ENCODE data around the gene DSCAML1. TPM values are rescaled to one million over a fixed set of nuclear protein-coding genes. Genes with fewer than 3 reads are reported as not detected.

DSCAML1 gene
- total and polyA plus RNA-seq, 2 experiments from 2014 or later: not detected

DNA sequence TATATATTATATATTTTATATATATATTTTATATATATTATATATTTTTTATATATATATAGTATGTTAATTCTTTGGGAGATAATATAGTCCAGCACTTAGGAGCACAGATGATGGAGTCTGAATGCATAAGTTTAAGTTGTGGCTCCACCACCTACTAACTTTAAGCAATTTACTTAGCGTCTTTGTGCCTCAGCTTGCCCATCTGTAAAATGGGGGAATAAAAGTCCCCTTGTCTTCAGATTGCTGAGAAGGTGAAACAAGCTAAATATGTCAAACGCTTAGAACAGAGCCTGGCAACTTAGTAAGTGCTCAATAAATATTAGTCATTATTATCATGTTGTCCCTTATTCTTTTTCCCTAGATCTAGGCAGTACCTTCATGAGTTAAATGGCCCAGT, 27.5 kb downstream of the DSCAML1 start:
- 28 to 33% methylated on average over 2 of the region's 2 CpGs for WGBS, 2 experiments (ENCODE audit: low coverage in 1 of 2, low lambda C conversion rate in 2 of 2, missing lambda C conversion rate in 2 of 2)
- in situ Hi-C loops (cut with MboI): no loop called here
- no peak for DNase-seq
- no peaks in the 10 kb centered on the region for H4K20me1 ChIP-seq (ENCODE audit: insufficient read depth)
- TF ChIP-seq EZH2 (IDR thresholded peaks at IDR 0.05; ENCODE audit: insufficient read depth, poor library complexity, severe bottlenecking): no peak
- TF ChIP-seq EZH2phosphoT487 (IDR thresholded peaks at IDR 0.05; ENCODE audit: insufficient read depth, low read depth): no peak
- no peaks in the 10 kb centered on the region for H3K79me2 ChIP-seq (ENCODE audit: insufficient read depth)
- no peak overlapping the region for H3K27ac ChIP-seq
- no peaks in the 10 kb centered on the region for H3K9me3 ChIP-seq (ENCODE audit: low read depth)
- H3K4me3 ChIP-seq: no peak overlapping the region
- no peak overlapping the region for H2AFZ ChIP-seq
- H3K4me2 ChIP-seq (ENCODE audit: unreplicated experiment): no peak overlapping the region
- no peaks in the 10 kb centered on the region for H3K36me3 ChIP-seq (ENCODE audit: low read depth)
- H3K9me2 ChIP-seq (ENCODE audit: insufficient read depth): no peaks in the 10 kb centered on the region
- no peaks in the 10 kb centered on the region for H3F3A ChIP-seq (ENCODE audit: insufficient read depth)
- H3K9ac ChIP-seq: no peak overlapping the region
- H3K27me3 ChIP-seq (replicated peaks; ENCODE audit: insufficient read depth): 0 out of 2 replicates have a peak, but pooled peaks cover 11% of the 10 kb centered on the region
- no peaks in the 10 kb centered on the region for H3K4me1 ChIP-seq (ENCODE audit: insufficient read depth)

DNA sequence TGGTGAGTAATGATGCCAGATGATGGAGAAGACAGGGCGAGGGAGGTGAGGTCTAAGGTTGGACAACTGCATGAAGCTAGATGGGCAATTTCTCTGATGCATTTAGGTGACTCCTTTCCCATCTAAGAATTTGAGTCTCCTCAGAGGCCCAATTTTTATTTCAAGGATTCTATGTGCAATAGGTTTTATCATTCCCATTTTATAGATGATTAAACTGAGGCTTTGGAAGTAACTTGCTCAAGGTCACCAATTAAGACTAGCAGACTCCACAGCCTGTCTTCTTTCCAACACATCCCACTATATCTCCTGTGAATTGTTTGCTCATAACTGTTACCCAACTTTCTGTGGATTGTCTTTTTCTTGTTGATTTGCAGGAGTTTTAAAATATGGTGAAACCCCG, 28.5 kb downstream of the DSCAML1 start:
- TF ChIP-seq EZH2 (IDR thresholded peaks at IDR 0.05; ENCODE audit: insufficient read depth, poor library complexity, severe bottlenecking): no peak
- no peak overlapping the region for H3K4me2 ChIP-seq (ENCODE audit: unreplicated experiment)
- H3K9me2 ChIP-seq (ENCODE audit: insufficient read depth): no peaks in the 10 kb centered on the region
- in situ Hi-C loops (cut with MboI): no loop called here
- H3K9ac ChIP-seq: no peak overlapping the region
- no peaks in the 10 kb centered on the region for H3K36me3 ChIP-seq (ENCODE audit: low read depth)
- no peaks in the 10 kb centered on the region for H3F3A ChIP-seq (ENCODE audit: insufficient read depth)
- H3K9me3 ChIP-seq (ENCODE audit: low read depth): no peaks in the 10 kb centered on the region
- no peaks in the 10 kb centered on the region for H3K79me2 ChIP-seq (ENCODE audit: insufficient read depth)
- 0 out of 2 replicates have a peak, but pooled peaks cover 11% of the 10 kb centered on the region for H3K27me3 ChIP-seq (replicated peaks; ENCODE audit: insufficient read depth)
- H3K27ac ChIP-seq: no peak overlapping the region
- DNase-seq: no peak
- H2AFZ ChIP-seq: no peak overlapping the region
- H3K4me3 ChIP-seq: no peak overlapping the region
- no peaks in the 10 kb centered on the region for H4K20me1 ChIP-seq (ENCODE audit: insufficient read depth)
- WGBS, 2 experiments (ENCODE audit: low coverage in 1 of 2, low lambda C conversion rate in 2 of 2, missing lambda C conversion rate in 2 of 2): 63 to 67% methylated on average over 2 of the region's 2 CpGs
- H3K4me1 ChIP-seq (ENCODE audit: insufficient read depth): no peaks in the 10 kb centered on the region

DNA sequence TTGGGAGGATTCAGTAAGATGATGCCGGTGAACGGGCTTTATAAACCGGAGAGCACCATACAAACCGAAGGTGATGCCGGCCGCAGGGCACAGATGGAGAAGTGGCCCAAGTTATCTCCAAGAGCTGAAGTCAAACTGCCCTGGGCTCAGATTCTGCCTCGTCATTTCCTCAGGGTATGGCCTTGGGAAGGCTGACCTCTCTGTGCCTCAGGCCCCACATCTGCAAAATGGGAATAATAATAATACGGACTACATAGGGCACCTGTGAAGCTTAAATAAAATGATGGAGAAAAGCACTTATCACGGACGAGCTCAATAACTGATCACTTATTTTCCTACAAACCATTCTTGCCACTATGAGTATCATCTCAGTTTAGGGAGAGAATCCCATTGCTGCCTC, 29.9 kb downstream of the DSCAML1 start:
- TF ChIP-seq EZH2phosphoT487 (IDR thresholded peaks at IDR 0.05; ENCODE audit: insufficient read depth, low read depth) (no peak), EZH2 (IDR thresholded peaks at IDR 0.05; ENCODE audit: insufficient read depth, poor library complexity, severe bottlenecking) (no peak)
- in situ Hi-C loops (cut with MboI): no loop called here
- WGBS, 2 experiments (ENCODE audit: low coverage in 1 of 2, low lambda C conversion rate in 2 of 2, missing lambda C conversion rate in 2 of 2): 55 to 63% methylated on average over 10 of the region's 10 CpGs
- Histone ChIP-seq H2AFZ (no peak overlapping the region), H3K9ac (no peak overlapping the region), H3K4me3 (no peak overlapping the region), H3K79me2 (ENCODE audit: insufficient read depth) (no peaks in the 10 kb centered on the region), H3K4me1 (ENCODE audit: insufficient read depth) (no peaks in the 10 kb centered on the region), H3K9me2 (ENCODE audit: insufficient read depth) (no peaks in the 10 kb centered on the region), H3K27me3 (replicated peaks; ENCODE audit: insufficient read depth) (0 out of 2 replicates have a peak, but pooled peaks cover 11% of the 10 kb centered on the region), H3K27ac (no peak overlapping the region), H3F3A (ENCODE audit: insufficient read depth) (no peaks in the 10 kb centered on the region), H4K20me1 (ENCODE audit: insufficient read depth) (no peaks in the 10 kb centered on the region), H3K9me3 (ENCODE audit: low read depth) (no peaks in the 10 kb centered on the region), H3K36me3 (ENCODE audit: low read depth) (no peaks in the 10 kb centered on the region), H3K4me2 (ENCODE audit: unreplicated experiment) (no peak overlapping the region)
- no peak for DNase-seq

DNA sequence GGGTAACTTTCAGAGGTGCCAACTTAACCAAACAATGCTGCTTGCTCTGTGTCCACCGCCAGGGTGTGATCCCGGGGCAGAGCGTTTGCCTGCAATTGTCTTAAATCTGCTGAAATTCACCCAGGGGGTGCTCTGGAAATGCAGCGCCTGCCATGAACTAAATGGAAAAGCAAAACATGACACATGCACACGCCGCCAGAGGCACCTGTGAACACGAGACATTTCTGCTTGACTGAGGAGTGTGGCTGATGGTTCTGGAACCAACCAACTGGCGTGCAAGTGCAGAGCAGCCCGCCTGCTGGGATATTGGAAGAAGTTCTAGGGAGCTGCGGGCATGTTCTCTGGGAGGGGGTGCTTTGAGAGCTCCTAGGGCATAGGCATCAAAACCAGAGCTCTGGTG, 30.4 kb downstream of the DSCAML1 start:
- no peak overlapping the region for H3K4me2 ChIP-seq (ENCODE audit: unreplicated experiment)
- H4K20me1 ChIP-seq (ENCODE audit: insufficient read depth): no peaks in the 10 kb centered on the region
- no peak for TF ChIP-seq EZH2phosphoT487 (IDR thresholded peaks at IDR 0.05; ENCODE audit: insufficient read depth, low read depth)
- TF ChIP-seq EZH2 (IDR thresholded peaks at IDR 0.05; ENCODE audit: insufficient read depth, poor library complexity, severe bottlenecking): no peak
- H3K9ac ChIP-seq: no peak overlapping the region
- no peak overlapping the region for H2AFZ ChIP-seq
- no peak overlapping the region for H3K27ac ChIP-seq
- no peaks in the 10 kb centered on the region for H3K4me1 ChIP-seq (ENCODE audit: insufficient read depth)
- H3F3A ChIP-seq (ENCODE audit: insufficient read depth): no peaks in the 10 kb centered on the region
- no peaks in the 10 kb centered on the region for H3K9me2 ChIP-seq (ENCODE audit: insufficient read depth)
- in situ Hi-C loops (cut with MboI): no loop called here
- no peak overlapping the region for H3K4me3 ChIP-seq
- no peak for DNase-seq
- 46 to 47% methylated on average over 10 of the region's 10 CpGs for WGBS, 2 experiments (ENCODE audit: low coverage in 1 of 2, low lambda C conversion rate in 2 of 2, missing lambda C conversion rate in 2 of 2)
- H3K36me3 ChIP-seq (ENCODE audit: low read depth): no peaks in the 10 kb centered on the region
- H3K27me3 ChIP-seq (replicated peaks; ENCODE audit: insufficient read depth): 0 out of 2 replicates have a peak, but pooled peaks cover 11% of the 10 kb centered on the region
- no peaks in the 10 kb centered on the region for H3K9me3 ChIP-seq (ENCODE audit: low read depth)
- H3K79me2 ChIP-seq (ENCODE audit: insufficient read depth): no peaks in the 10 kb centered on the region

DNA sequence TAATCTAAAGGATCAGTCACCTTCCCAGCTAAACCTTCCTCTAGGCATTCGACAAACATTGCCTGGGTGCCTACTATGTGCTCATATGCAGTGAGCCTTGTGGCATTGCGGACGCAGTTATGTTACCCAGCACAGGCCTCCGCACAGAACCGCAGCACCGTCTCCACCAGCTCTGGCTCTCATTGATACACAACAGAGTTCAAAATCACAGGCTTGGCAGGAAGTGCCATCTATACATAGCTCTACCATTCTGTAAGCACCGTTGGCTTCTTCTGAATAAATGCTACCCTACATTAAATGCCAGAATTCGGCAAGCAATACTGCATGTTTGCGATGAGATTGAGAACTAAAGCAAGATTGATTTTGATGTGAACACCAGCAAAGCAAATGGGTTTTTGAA, 31.0 kb downstream of the DSCAML1 start:
- no peaks in the 10 kb centered on the region for H3K4me1 ChIP-seq (ENCODE audit: insufficient read depth)
- no peak overlapping the region for H3K27ac ChIP-seq
- no peaks in the 10 kb centered on the region for H3K9me3 ChIP-seq (ENCODE audit: low read depth)
- H3K27me3 ChIP-seq (replicated peaks; ENCODE audit: insufficient read depth): 0 out of 2 replicates have a peak, but pooled peaks cover 11% of the 10 kb centered on the region
- no peak overlapping the region for H2AFZ ChIP-seq
- no peaks in the 10 kb centered on the region for H3K79me2 ChIP-seq (ENCODE audit: insufficient read depth)
- no peaks in the 10 kb centered on the region for H3K9me2 ChIP-seq (ENCODE audit: insufficient read depth)
- in situ Hi-C loops (cut with MboI): no loop called here
- H4K20me1 ChIP-seq (ENCODE audit: insufficient read depth): no peaks in the 10 kb centered on the region
- DNase-seq: no peak
- H3K4me3 ChIP-seq: no peak overlapping the region
- H3K36me3 ChIP-seq (ENCODE audit: low read depth): no peaks in the 10 kb centered on the region
- no peak overlapping the region for H3K9ac ChIP-seq
- TF ChIP-seq EZH2phosphoT487 (IDR thresholded peaks at IDR 0.05; ENCODE audit: insufficient read depth, low read depth) (no peak), EZH2 (IDR thresholded peaks at IDR 0.05; ENCODE audit: insufficient read depth, poor library complexity, severe bottlenecking) (no peak)
- H3K4me2 ChIP-seq (ENCODE audit: unreplicated experiment): no peak overlapping the region
- no peaks in the 10 kb centered on the region for H3F3A ChIP-seq (ENCODE audit: insufficient read depth)
- 64 to 70% methylated on average over 9 of the region's 9 CpGs for WGBS, 2 experiments (ENCODE audit: low coverage in 1 of 2, low lambda C conversion rate in 2 of 2, missing lambda C conversion rate in 2 of 2)
